Stimulated activated CD4-positive, alpha-beta T cell treated with anti-CD3 and anti-CD28 coated beads, Interleukin-1b, Interleukin-23, amount 100 ng/mL, for 1 hour (primary cell): ENCODE data around the gene WLS.
"Not testable (repeated sequence)": the region's sequence is repeated elsewhere in the genome, so short reads cannot be mapped to it uniquely, and the experiment has no call there.

ENCODE experiments used
- DNase-seq, 2 donors: peaks; one replicate each; pipeline ENCODE4 v3.0.0-alpha.2; 2020; ENCODE audit warnings: low read depth in 2 of 2

WLS gene

GRCh38 chr1:68198752-68199151, 33.6 kb downstream of the WLS start:
- no peak for DNase-seq

- DNase-seq: no peak
Measured at GRCh38 chr1:68197891-68198290, 34.4 kb downstream of the WLS start.

- DNase-seq: no peak
Measured at GRCh38 chr1:68197461-68197860, 34.9 kb downstream of the WLS start.

DNA sequence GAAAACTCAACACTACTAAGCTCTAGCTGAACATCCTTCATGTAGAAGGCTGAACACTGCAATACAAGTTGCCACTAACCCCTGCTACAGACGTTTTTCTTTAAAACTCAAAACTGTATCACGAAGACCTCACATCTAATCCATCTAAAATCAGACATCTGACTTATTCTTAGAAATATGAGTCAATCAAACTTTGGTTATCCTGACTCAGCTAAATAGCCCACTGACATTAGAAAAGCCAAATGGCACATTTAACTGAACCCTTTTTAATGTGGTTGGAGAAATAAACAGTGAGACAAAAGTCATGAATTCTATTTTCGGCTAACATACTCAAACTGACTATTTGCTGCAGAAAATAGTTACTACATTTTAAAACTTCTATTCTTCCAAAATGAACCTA, 35.6 kb downstream of the WLS start:
- no peak for DNase-seq

DNA sequence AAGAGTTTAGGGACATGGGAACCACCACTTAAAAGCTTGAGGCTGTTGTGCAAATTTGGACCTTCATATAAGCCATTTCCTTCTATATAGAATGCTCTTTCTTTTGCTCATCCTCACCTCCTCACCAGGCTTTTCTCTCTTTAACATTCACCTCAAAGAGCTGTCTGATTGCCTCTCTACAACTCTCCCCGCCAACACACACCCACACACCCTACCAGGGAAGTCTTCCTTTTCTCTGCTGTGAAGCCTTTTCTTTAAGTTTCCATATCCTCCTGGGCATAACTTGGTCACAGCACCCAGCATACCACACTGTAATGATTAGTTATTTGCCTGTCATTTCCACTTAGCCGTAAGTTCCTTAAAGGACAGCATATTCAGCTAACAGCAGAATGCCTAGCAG, 40.6 kb downstream of the WLS start:
- no peak for DNase-seq

DNA sequence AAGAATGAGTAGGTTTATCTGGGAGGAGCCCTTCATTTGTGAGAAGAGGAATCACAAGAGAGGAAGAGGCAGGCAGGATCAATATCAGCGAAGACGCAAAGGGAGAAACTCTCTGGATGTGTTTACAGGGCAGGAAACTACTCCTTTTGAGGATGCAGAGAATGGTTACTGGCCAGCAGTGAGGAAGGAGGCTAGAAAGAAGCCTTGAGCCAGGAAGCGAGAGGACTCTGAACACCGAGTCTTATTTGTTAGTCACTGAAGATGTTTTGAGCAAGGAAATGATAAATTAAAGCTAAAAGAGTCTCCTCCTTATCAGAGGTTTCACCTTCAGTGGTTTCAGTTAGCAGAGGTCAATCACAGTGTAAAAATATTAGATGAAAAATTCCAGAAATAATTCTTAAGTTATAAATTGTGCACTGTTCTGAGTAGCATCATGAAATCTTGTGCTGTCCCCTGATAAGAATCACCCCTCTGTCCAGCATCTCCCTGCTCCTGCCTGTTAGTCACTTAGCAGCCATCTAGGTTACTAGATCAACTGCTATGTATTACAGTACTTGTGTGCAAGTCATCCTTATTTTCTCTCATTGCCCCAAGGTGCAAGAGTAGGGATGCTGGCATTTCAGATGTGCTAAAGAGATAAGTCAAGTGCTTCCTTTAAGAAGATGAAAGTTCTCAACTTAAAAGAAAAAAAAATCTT, 43.5 kb downstream of the WLS start:
- DNase-seq: no peak

- DNase-seq: no peak
Measured at GRCh38 chr1:68188060-68188538, 44.2 kb downstream of the WLS start.

DNA sequence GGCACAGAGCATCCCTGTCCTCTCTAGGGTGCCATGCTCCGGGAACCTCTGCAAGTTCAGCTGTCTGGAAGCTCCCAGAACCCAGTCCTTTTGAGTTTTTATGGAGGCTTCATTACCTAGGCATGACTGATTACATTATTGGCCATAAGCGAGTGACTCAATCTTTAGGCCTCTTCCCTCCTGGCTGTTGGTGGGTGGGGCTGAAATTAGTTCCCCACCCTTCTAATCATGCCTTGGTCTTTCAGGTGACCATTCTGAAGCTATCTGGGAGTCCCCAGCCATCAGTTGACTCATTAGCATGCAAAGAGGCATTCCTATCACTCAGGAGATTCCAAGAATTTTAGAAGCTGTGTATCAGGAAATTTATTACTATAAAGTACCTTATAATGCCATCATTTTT, 46.6 kb downstream of the WLS start:
- DNase-seq: no peak

- no peak for DNase-seq
Measured at GRCh38 chr1:68183895-68184294, 48.4 kb downstream of the WLS start.

- DNase-seq: no peak
Measured at GRCh38 chr1:68181165-68181556, 51.2 kb downstream of the WLS start.

DNA sequence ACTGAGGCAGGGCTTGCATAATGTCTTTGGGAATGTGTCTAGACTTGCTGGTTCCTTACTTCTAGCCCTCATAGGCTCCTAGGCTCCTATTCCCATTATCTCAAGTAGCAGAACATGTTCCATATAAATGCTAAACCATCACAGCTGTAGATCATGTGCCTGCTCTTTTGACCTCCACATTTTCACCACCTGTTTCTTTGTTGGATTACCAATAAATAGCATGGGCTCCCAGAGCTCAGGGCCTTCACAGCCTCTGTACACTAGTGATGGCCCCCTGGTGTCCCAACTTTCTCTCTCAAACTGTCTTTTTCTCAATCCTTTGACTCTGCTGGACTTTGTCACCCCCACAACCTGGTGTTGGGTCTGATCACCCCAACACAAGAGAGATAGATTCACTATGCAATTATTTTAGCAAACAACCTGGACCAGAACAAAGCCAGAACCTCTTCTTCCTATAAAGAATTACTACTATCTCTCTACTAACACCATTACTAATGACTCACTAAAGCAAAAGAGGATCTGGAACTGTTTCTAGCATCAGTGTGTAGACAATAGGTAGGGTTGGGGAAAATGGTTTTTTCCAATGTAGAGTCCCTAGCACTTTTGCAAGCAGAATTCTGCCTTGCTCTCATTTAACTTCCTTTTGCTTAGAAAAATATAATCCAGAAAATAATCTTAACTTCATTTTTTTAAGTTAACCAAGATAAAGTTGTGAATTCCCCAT, 51.7 kb downstream of the WLS start:
- DNase-seq: no peak

- DNase-seq: no peak
Measured at GRCh38 chr1:68178821-68179490, 53.4 kb downstream of the WLS start.

GRCh38 chr1:68175621-68176398, 56.5 kb downstream of the WLS start:
- DNase-seq: no peak

DNA sequence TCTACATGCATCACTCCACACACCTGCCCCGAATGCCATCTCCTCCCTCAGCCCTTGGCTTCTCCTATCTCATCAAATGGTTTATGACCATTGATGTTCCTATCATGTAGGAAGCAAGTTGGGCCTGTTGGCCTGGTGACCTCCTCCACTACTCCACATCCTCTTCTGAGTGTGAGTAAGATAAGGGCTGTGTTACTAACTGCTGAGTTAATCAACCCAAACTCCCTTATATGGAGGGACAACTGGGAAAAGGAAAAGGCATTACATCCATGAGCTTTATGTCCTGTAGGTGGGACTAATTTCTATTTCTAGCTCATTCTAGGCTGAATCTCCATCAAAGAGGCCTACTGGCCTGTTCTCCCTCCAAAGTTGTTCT, 57.6 kb downstream of the WLS start:
- DNase-seq: no peak

DNA sequence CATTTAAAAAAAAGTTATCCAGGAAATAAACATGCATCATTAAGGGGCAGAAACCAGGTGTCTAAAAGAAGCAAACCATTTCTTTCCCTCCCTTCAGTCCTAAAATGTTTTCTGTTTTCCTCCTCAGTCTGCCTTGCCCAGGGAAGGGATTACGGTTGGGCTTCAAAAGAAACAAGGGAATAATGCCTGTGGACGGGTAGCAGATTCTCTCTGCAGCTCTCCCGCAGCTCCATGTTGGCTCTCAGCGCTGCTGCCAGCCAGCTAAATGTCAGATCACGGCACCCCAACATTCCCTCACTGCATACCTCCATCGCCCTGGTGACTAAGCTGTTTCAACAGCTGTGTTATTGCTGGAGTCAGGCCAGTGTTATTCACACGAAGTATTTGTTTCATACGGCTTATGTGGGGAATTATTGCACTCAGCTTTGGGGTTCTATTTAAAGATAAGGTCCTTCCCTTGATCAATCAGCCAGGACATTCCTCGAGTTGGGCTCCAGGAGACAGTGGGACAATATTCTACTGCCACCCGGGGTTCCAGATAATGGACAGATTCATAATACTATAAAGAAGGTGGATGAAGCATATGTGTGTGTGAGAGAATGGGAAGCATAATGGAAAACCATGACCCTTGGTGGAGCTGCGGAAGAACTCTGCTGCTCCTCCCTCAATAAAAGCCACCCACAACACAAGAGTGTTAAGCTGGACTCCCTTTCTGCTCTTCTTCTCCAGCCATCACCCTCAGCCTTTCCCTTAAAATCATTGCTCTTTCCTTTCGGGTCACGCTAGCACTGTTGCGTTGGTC, 58.2 kb downstream of the WLS start:
- no peak for DNase-seq

DNA sequence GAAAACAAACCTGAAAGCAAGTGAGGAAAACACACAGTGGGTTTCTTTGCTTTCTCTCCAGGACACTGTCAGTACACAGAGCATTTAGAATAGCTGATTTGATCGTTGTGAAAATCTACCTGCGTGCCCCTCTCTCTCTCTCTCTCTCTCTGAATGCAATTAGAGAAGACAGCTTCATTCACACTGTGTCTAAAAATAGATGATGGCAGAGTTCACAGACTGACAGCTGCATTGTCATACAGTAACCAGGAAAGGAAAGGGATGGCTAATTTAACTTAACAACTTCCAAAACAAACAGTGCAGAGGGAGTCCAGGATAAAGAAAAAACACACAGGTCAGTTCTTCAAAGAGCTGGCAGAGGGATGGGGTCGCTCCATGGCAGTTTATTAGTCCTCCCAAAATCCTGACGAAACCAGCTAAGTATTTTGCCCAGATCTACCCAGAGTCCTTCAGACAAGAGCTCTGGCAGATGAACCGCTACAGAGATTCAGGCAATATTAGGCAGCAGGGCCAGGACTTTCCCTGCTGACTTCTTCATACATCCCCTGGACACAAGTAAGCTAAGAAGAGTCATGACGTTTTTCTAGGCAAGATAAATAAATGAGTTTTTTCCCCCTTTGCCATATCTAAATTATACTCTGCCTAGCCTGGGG, 58.9 kb downstream of the WLS start:
- DNase-seq: no peak

- DNase-seq: not testable (repeated sequence)
Measured at GRCh38 chr1:68171795-68172194, 60.5 kb downstream of the WLS start.

- DNase-seq: no peak
Measured at GRCh38 chr1:68168545-68169171, 63.7 kb downstream of the WLS start.

DNA sequence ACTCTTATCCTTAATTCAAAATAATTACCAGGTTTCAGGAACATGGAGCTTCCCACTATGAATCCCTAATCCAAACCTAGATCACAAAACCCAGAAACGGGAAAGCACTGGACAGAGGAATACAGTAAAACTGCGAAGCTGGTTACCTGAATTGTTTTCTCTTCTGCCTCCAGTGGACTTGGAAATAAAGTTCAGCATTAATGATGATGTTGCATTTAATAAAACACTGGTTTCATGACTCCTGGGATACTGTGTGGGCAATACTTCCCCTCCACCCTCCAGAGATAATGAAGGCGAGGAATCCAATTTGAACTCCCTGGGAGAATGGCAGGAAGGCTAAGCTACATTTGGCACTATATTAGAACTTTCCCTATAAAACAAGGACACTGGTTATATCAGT, 65.1 kb downstream of the WLS start:
- DNase-seq: no peak

DNA sequence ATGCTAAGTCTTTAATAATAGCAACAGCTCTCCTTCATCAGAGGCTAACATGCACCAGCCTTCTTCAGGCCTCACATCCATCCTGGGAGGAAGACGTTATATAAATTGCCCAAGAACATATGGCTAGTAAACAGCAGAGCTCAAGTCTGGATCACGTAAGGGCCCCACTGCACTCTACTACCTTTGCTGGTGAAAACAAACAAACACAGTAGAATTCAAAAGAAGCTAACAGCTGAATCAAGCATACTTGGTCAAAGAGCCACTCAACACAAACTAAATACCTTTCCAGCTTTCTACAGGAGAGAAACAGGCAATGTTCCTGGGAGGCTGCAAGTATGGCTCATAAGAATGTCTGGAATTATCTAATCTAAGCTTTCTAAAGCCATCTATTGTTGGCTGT, 66.0 kb downstream of the WLS start:
- no peak for DNase-seq
